ENCODE measurements around the gene EIF4EBP3. TPM values are rescaled to one million over a fixed set of nuclear protein-coding genes. Genes with fewer than 3 reads are reported as not detected.

Gene EIF4EBP3
- total and polyA plus RNA-seq, 10 of the 15 experiments (the other 5 are each of a cell fraction or from before 2014, with no cell fraction given) = 3.5 to 16.1 (median 6.2) TPM

- TF ChIP-seq, protein P1, sequence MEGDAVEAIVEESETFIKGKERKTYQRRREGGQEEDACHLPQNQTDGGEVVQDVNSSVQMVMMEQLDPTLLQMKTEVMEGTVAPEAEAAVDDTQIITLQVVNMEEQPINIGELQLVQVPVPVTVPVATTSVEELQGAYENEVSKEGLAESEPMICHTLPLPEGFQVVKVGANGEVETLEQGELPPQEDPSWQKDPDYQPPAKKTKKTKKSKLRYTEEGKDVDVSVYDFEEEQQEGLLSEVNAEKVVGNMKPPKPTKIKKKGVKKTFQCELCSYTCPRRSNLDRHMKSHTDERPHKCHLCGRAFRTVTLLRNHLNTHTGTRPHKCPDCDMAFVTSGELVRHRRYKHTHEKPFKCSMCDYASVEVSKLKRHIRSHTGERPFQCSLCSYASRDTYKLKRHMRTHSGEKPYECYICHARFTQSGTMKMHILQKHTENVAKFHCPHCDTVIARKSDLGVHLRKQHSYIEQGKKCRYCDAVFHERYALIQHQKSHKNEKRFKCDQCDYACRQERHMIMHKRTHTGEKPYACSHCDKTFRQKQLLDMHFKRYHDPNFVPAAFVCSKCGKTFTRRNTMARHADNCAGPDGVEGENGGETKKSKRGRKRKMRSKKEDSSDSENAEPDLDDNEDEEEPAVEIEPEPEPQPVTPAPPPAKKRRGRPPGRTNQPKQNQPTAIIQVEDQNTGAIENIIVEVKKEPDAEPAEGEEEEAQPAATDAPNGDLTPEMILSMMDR (IDR thresholded peaks at IDR 0.05 in 2 of 3, conservative IDR thresholded peaks at IDR 0.05 in 1 of 3; ENCODE audit: control insufficient read depth in 2 of 3, extremely low read depth in 1 of 3, insufficient read depth in 1 of 3, low read depth in 3 of 3, low read length in 3 of 3) = no peak
- TF ChIP-seq, protein P2, sequence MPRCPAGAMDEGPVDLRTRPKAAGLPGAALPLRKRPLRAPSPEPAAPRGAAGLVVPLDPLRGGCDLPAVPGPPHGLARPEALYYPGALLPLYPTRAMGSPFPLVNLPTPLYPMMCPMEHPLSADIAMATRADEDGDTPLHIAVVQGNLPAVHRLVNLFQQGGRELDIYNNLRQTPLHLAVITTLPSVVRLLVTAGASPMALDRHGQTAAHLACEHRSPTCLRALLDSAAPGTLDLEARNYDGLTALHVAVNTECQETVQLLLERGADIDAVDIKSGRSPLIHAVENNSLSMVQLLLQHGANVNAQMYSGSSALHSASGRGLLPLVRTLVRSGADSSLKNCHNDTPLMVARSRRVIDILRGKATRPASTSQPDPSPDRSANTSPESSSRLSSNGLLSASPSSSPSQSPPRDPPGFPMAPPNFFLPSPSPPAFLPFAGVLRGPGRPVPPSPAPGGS (IDR thresholded peaks at IDR 0.05; ENCODE audit: borderline replicate concordance, insufficient read depth, low read depth, low read length, poor library complexity, severe bottlenecking) = peak; percentile 29
- TF ChIP-seq, protein P3, sequence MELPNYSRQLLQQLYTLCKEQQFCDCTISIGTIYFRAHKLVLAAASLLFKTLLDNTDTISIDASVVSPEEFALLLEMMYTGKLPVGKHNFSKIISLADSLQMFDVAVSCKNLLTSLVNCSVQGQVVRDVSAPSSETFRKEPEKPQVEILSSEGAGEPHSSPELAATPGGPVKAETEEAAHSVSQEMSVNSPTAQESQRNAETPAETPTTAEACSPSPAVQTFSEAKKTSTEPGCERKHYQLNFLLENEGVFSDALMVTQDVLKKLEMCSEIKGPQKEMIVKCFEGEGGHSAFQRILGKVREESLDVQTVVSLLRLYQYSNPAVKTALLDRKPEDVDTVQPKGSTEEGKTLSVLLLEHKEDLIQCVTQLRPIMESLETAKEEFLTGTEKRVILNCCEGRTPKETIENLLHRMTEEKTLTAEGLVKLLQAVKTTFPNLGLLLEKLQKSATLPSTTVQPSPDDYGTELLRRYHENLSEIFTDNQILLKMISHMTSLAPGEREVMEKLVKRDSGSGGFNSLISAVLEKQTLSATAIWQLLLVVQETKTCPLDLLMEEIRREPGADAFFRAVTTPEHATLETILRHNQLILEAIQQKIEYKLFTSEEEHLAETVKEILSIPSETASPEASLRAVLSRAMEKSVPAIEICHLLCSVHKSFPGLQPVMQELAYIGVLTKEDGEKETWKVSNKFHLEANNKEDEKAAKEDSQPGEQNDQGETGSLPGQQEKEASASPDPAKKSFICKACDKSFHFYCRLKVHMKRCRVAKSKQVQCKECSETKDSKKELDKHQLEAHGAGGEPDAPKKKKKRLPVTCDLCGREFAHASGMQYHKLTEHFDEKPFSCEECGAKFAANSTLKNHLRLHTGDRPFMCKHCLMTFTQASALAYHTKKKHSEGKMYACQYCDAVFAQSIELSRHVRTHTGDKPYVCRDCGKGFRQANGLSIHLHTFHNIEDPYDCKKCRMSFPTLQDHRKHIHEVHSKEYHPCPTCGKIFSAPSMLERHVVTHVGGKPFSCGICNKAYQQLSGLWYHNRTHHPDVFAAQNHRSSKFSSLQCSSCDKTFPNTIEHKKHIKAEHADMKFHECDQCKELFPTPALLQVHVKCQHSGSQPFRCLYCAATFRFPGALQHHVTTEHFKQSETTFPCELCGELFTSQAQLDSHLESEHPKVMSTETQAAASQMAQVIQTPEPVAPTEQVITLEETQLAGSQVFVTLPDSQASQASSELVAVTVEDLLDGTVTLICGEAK (IDR thresholded peaks at IDR 0.05; ENCODE audit: borderline replicate concordance) = peak; percentile 78; the same call in 1 of the 2 replicates
- TF ChIP-seq, protein P4, sequence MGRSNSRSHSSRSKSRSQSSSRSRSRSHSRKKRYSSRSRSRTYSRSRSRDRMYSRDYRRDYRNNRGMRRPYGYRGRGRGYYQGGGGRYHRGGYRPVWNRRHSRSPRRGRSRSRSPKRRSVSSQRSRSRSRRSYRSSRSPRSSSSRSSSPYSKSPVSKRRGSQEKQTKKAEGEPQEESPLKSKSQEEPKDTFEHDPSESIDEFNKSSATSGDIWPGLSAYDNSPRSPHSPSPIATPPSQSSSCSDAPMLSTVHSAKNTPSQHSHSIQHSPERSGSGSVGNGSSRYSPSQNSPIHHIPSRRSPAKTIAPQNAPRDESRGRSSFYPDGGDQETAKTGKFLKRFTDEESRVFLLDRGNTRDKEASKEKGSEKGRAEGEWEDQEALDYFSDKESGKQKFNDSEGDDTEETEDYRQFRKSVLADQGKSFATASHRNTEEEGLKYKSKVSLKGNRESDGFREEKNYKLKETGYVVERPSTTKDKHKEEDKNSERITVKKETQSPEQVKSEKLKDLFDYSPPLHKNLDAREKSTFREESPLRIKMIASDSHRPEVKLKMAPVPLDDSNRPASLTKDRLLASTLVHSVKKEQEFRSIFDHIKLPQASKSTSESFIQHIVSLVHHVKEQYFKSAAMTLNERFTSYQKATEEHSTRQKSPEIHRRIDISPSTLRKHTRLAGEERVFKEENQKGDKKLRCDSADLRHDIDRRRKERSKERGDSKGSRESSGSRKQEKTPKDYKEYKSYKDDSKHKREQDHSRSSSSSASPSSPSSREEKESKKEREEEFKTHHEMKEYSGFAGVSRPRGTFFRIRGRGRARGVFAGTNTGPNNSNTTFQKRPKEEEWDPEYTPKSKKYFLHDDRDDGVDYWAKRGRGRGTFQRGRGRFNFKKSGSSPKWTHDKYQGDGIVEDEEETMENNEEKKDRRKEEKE (IDR thresholded peaks at IDR 0.05) = no peak
- TF ChIP-seq STAT3 (IDR thresholded peaks at IDR 0.05; ENCODE audit: low read depth, low read length) (no peak), CHD2 (IDR thresholded peaks at IDR 0.05; ENCODE audit: borderline replicate concordance, low read depth, low read length) (peak; percentile 70), RBBP5 (conservative IDR thresholded peaks at IDR 0.05) (no peak), HDGF (IDR thresholded peaks at IDR 0.05) (no peak; the same call in 1 of the 2 replicates)
- TF ChIP-seq, protein P5, sequence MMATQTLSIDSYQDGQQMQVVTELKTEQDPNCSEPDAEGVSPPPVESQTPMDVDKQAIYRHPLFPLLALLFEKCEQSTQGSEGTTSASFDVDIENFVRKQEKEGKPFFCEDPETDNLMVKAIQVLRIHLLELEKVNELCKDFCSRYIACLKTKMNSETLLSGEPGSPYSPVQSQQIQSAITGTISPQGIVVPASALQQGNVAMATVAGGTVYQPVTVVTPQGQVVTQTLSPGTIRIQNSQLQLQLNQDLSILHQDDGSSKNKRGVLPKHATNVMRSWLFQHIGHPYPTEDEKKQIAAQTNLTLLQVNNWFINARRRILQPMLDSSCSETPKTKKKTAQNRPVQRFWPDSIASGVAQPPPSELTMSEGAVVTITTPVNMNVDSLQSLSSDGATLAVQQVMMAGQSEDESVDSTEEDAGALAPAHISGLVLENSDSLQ (IDR thresholded peaks at IDR 0.05) = peak; percentile 89
Measured at GRCh38 chr5:140564196-140565023, 16.9 kb downstream of the EIF4EBP3 start, which contains the start of the genes APBB3 and SLC35A4 (continued).

Data from GM12878 (cell line).